Activated naive CD8-positive, alpha-beta T cell treated with anti-CD3 and anti-CD28 coated beads for 36 hours (primary cell): ENCODE data around the gene GAD2. TPM values are rescaled to one million over a fixed set of nuclear protein-coding genes. Genes with fewer than 3 reads are reported as not detected.

Source experiments
- DNase-seq: peaks from one replicate; pipeline ENCODE4 v3.0.0; 2021
- H3K27ac Mint-ChIP-seq: one replicate; pipeline ENCODE4 v1.8.0; 2022; ENCODE audit warnings: mild to moderate bottlenecking, moderate library complexity, mixed read lengths
- H3K27me3 Mint-ChIP-seq: one replicate; pipeline ENCODE4 v1.8.0; 2022; ENCODE audit warnings: mild to moderate bottlenecking, mixed read lengths
- H3K36me3 Mint-ChIP-seq: one replicate; pipeline ENCODE4 v1.8.0; 2021; ENCODE audit warnings: mild to moderate bottlenecking, mixed read lengths
- H3K4me1 Mint-ChIP-seq: one replicate; pipeline ENCODE4 v1.8.0; 2021; ENCODE audit warnings: mixed read lengths
- H3K4me3 Mint-ChIP-seq: one replicate; pipeline ENCODE4 v1.8.0; 2022; ENCODE audit warnings: mild to moderate bottlenecking, moderate library complexity, mixed read lengths
- H3K9me3 Mint-ChIP-seq: one replicate; pipeline ENCODE4 v1.8.0; 2022; ENCODE audit warnings: mixed read lengths
- total RNA-seq, 2 experiments: library from RNA; stranded (reverse); gene quantifications; one replicate each; pipeline ENCODE4 v1.2.3, GENCODE V29; 2021

Gene GAD2
- total RNA-seq, 2 experiments from 2014 or later = not detected

- no peaks in the 10 kb centered on the region for H3K9me3 Mint-ChIP-seq
- H3K4me3 Mint-ChIP-seq = peak overlapping the region; percentile 58
- H3K27ac Mint-ChIP-seq = no peak overlapping the region
- H3K27me3 Mint-ChIP-seq = peaks cover 85% of the 10 kb centered on the region
- DNase-seq = no peak
- H3K36me3 Mint-ChIP-seq = no peaks in the 10 kb centered on the region
- H3K4me1 Mint-ChIP-seq = peaks cover 28% of the 10 kb centered on the region
These were observed 1.1 kb upstream of the GAD2 start for GRCh38 chr10:26215396-26215934.

- Mint-ChIP-seq H3K27ac (no peak overlapping the region), H3K36me3 (no peaks in the 10 kb centered on the region), H3K4me1 (peaks cover 28% of the 10 kb centered on the region)
These were observed 514 bp upstream of the GAD2 start for GRCh38 chr10:26215935-26216584.

GRCh38 chr10:26217396-26218086, 967 bp downstream of the GAD2 start:
- Mint-ChIP-seq H3K4me3 (peak overlapping the region; percentile 29), H3K9me3 (no peaks in the 10 kb centered on the region), H3K27me3 (peaks cover 95% of the 10 kb centered on the region), H3K4me1 (peaks cover 28% of the 10 kb centered on the region), H3K27ac (no peak overlapping the region), H3K36me3 (no peaks in the 10 kb centered on the region)
- peak; percentile 19 for DNase-seq

More at GRCh38 chr10:26215935-26216584, 514 bp upstream of the GAD2 start:
- H3K27me3 Mint-ChIP-seq = peaks cover 91% of the 10 kb centered on the region
- H3K4me3 Mint-ChIP-seq = peak overlapping the region; percentile 58
- peak; percentile 69 for DNase-seq
- no peaks in the 10 kb centered on the region for H3K9me3 Mint-ChIP-seq

- Mint-ChIP-seq H3K4me3 (no peak overlapping the region), H3K36me3 (no peaks in the 10 kb centered on the region), H3K9me3 (no peaks in the 10 kb centered on the region), H3K27ac (no peak overlapping the region), H3K27me3 (peaks cover 95% of the 10 kb centered on the region), H3K4me1 (peaks cover 26% of the 10 kb centered on the region)
- DNase-seq = no peak
These were observed 3.1 kb downstream of the GAD2 start for GRCh38 chr10:26219676-26220075.

- no peak for DNase-seq
- Mint-ChIP-seq H3K36me3 (no peaks in the 10 kb centered on the region), H3K9me3 (no peaks in the 10 kb centered on the region), H3K4me1 (peaks cover 19% of the 10 kb centered on the region), H3K4me3 (no peak overlapping the region), H3K27ac (no peak overlapping the region), H3K27me3 (peaks cover 90% of the 10 kb centered on the region)
These were observed 4.3 kb downstream of the GAD2 start for GRCh38 chr10:26220901-26221300.

- H3K9me3 Mint-ChIP-seq = no peaks in the 10 kb centered on the region
- no peak overlapping the region for H3K27ac Mint-ChIP-seq
- peaks cover 90% of the 10 kb centered on the region for H3K27me3 Mint-ChIP-seq
- no peak overlapping the region for H3K4me3 Mint-ChIP-seq
- H3K4me1 Mint-ChIP-seq = peaks cover 14% of the 10 kb centered on the region
- DNase-seq = no peak
- H3K36me3 Mint-ChIP-seq = no peaks in the 10 kb centered on the region
These were observed 5.0 kb downstream of the GAD2 start for GRCh38 chr10:26221541-26221940.

GRCh38 chr10:26222563-26222962, 6.0 kb downstream of the GAD2 start:
- H3K4me1 Mint-ChIP-seq = peaks cover 6% of the 10 kb centered on the region

GRCh38 chr10:26225322-26225721, 8.7 kb downstream of the GAD2 start:
- H3K4me3 Mint-ChIP-seq = no peak overlapping the region
- H3K27ac Mint-ChIP-seq = no peak overlapping the region
- peaks cover 72% of the 10 kb centered on the region for H3K27me3 Mint-ChIP-seq
- H3K9me3 Mint-ChIP-seq = no peaks in the 10 kb centered on the region
- no peaks in the 10 kb centered on the region for H3K4me1 Mint-ChIP-seq
- DNase-seq = no peak
- no peaks in the 10 kb centered on the region for H3K36me3 Mint-ChIP-seq

More at GRCh38 chr10:26222563-26222962, 6.0 kb downstream of the GAD2 start:
- DNase-seq = no peak
- Mint-ChIP-seq H3K27me3 (peaks cover 80% of the 10 kb centered on the region), H3K9me3 (no peaks in the 10 kb centered on the region), H3K36me3 (no peaks in the 10 kb centered on the region), H3K4me3 (no peak overlapping the region), H3K27ac (no peak overlapping the region)

GRCh38 chr10:26227786-26228185, 11.2 kb downstream of the GAD2 start:
- Mint-ChIP-seq H3K36me3 (no peaks in the 10 kb centered on the region), H3K4me3 (no peak overlapping the region), H3K27ac (no peak overlapping the region), H3K9me3 (no peaks in the 10 kb centered on the region), H3K4me1 (no peaks in the 10 kb centered on the region), H3K27me3 (peaks cover 51% of the 10 kb centered on the region)
- DNase-seq = no peak

GRCh38 chr10:26232174-26232573, 15.6 kb downstream of the GAD2 start:
- no peaks in the 10 kb centered on the region for H3K36me3 Mint-ChIP-seq
- H3K27me3 Mint-ChIP-seq = peaks cover 17% of the 10 kb centered on the region
- no peak overlapping the region for H3K4me3 Mint-ChIP-seq
- no peak overlapping the region for H3K27ac Mint-ChIP-seq
- DNase-seq = no peak
- H3K9me3 Mint-ChIP-seq = no peaks in the 10 kb centered on the region
- H3K4me1 Mint-ChIP-seq = no peaks in the 10 kb centered on the region

GRCh38 chr10:26235761-26236160, 19.2 kb downstream of the GAD2 start:
- Mint-ChIP-seq H3K27ac (no peak overlapping the region), H3K4me1 (no peaks in the 10 kb centered on the region), H3K9me3 (no peaks in the 10 kb centered on the region), H3K36me3 (no peaks in the 10 kb centered on the region), H3K27me3 (peaks cover 8% of the 10 kb centered on the region), H3K4me3 (no peak overlapping the region)
- no peak for DNase-seq

GRCh38 chr10:26238378-26238777, 21.8 kb downstream of the GAD2 start:
- DNase-seq = no peak
- H3K4me3 Mint-ChIP-seq = no peak overlapping the region

GRCh38 chr10:26242706-26243350, 26.3 kb downstream of the GAD2 start:
- H3K27ac Mint-ChIP-seq = no peak overlapping the region

More at GRCh38 chr10:26238378-26238777, 21.8 kb downstream of the GAD2 start:
- Mint-ChIP-seq H3K27me3 (peaks cover 9% of the 10 kb centered on the region), H3K9me3 (no peaks in the 10 kb centered on the region), H3K27ac (no peak overlapping the region), H3K36me3 (no peaks in the 10 kb centered on the region), H3K4me1 (no peaks in the 10 kb centered on the region)

GRCh38 chr10:26243351-26243720, 26.8 kb downstream of the GAD2 start:
- Mint-ChIP-seq H3K4me3 (no peak overlapping the region), H3K9me3 (no peaks in the 10 kb centered on the region), H3K27ac (no peak overlapping the region), H3K36me3 (no peaks in the 10 kb centered on the region), H3K27me3 (peaks cover 9% of the 10 kb centered on the region), H3K4me1 (no peaks in the 10 kb centered on the region)
- DNase-seq = no peak

More at GRCh38 chr10:26242706-26243350, 26.3 kb downstream of the GAD2 start:
- H3K4me3 Mint-ChIP-seq = no peak overlapping the region
- DNase-seq = no peak
- H3K9me3 Mint-ChIP-seq = no peaks in the 10 kb centered on the region
- no peaks in the 10 kb centered on the region for H3K4me1 Mint-ChIP-seq
- H3K27me3 Mint-ChIP-seq = peaks cover 9% of the 10 kb centered on the region
- H3K36me3 Mint-ChIP-seq = no peaks in the 10 kb centered on the region

- Mint-ChIP-seq H3K27me3 (peaks cover 11% of the 10 kb centered on the region), H3K9me3 (no peaks in the 10 kb centered on the region), H3K4me1 (no peaks in the 10 kb centered on the region), H3K4me3 (no peak overlapping the region), H3K36me3 (no peaks in the 10 kb centered on the region), H3K27ac (no peak overlapping the region)
- DNase-seq = no peak
These were observed 33.1 kb downstream of the GAD2 start for GRCh38 chr10:26249681-26250080.
